Measurements from ENCODE around the gene FZR1. TPM values are rescaled to one million over a fixed set of nuclear protein-coding genes. Genes with fewer than 3 reads are reported as not detected.

The FZR1 gene
- total RNA-seq, 4 donors from 2014 or later, result 18.6 to 31.8 (median 25.7) TPM

DNA sequence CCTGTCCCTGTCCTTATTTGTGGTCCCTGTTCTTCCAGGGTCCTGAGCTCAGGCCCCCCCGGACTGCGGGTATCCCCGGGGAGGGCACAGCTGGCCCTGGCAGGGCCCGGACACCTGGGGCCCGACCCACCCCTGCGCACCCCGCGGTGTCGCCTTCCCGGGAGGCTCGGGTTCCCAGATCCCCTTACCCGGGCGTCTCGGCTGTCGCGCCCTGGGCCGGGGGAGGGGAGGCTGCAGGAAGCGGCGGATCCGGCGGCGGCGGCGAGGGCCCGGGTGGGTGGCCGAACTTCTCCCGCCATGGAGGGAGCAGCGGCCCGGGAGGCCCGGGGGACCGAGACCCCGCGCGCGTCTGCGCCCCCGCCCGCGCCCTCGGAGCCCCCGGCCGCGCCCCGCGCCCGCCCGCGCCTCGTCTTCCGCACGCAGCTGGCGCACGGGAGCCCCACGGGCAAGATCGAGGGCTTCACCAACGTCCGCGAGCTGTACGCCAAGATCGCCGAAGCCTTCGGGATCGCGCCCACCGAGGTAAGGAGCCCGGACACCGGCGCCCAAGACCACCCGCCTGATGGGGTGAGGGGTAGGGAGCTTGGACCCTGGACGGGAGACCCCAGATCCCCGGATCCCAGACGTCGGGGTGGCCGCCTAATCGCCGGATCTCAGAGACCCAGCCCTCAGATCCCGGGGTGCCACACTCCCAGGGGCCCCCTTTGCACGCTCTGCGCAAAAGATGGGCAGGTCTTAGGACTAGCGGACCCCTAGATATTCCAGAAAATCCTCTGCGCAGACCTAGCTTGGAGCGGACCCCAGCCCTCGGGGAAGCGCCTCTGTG lies 79.4 kb downstream of the FZR1 start, which contains the start of gene GIPC3:
Gene GIPC3, plus strand, starts transcription at position 178 of the 826 bp plus-strand sequence. Its CDS starts 120 bp downstream, at position 298.
- TF ChIP-seq POLR2A (IDR thresholded peaks at IDR 0.05) (no peak), CTCF (IDR thresholded peaks at IDR 0.05) (no peak), EP300 (IDR thresholded peaks at IDR 0.05) (no peak)
- no peak for DNase-seq (ENCODE audit: low spot score in 2 of 2)
- no peaks in the 10 kb centered on the region for H3K9me3 ChIP-seq
- WGBS, 2 donors, result 3 to 6% methylated on average over 20 to 40 of the region's 84 CpGs
- no peaks in the 10 kb centered on the region for H3K36me3 ChIP-seq
- H3K27ac ChIP-seq, result peak within 1 kb of the TSS in 1 of 4 donors; percentile 3
- peaks cover 0 to 16% (median 3%) of the 10 kb centered on the region in 4 donors for H3K4me1 ChIP-seq
- peak within 1 kb of the TSS; percentile 19 to 49 (median 32) for H3K4me3 ChIP-seq
- H3K27me3 ChIP-seq, result peaks cover 0 to 23% of the 10 kb centered on the region in 2 donors

DNA sequence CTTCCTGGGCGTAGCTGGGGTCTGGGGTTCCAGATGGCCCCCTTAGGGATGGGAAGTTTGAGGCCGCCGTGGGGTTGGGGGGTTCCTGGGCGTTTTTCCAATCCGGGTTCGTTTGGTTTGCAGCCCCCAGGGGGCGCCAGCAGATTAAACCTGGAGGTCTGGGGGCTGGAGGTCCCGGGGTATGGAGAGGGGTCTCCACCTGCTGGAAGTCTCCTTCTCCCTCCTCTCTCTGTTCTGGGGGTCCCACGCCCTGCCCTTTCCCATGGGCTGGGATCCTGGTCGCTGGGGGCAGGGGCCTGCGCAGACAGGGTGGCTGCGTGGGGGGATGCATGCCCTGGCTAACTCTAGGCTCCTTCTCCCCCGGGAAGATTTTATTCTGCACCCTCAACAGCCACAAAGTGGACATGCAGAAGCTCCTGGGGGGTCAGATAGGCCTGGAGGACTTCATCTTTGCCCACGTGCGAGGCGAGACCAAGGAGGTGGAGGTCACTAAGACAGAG lies 80.1 kb downstream of the FZR1 start:
- WGBS, 2 donors, result 35 to 54% methylated on average over 9 to 10 of the region's 16 CpGs
- DNase-seq (ENCODE audit: low spot score in 2 of 2), result no peak
- TF ChIP-seq EP300 (IDR thresholded peaks at IDR 0.05), result no peak
- TF ChIP-seq CTCF (IDR thresholded peaks at IDR 0.05), result peak; percentile 34 to 66 (median 49)
- Histone ChIP-seq H3K4me1 (peaks cover 0 to 14% (median 3%) of the 10 kb centered on the region in 4 donors), H3K4me3 (peak overlapping the region; percentile 19 to 49 (median 32)), H3K9me3 (no peaks in the 10 kb centered on the region), H3K27ac (peak overlapping the region in 1 of 4 donors; percentile 3), H3K27me3 (peaks cover 0 to 23% of the 10 kb centered on the region in 2 donors), H3K36me3 (no peaks in the 10 kb centered on the region)

DNA sequence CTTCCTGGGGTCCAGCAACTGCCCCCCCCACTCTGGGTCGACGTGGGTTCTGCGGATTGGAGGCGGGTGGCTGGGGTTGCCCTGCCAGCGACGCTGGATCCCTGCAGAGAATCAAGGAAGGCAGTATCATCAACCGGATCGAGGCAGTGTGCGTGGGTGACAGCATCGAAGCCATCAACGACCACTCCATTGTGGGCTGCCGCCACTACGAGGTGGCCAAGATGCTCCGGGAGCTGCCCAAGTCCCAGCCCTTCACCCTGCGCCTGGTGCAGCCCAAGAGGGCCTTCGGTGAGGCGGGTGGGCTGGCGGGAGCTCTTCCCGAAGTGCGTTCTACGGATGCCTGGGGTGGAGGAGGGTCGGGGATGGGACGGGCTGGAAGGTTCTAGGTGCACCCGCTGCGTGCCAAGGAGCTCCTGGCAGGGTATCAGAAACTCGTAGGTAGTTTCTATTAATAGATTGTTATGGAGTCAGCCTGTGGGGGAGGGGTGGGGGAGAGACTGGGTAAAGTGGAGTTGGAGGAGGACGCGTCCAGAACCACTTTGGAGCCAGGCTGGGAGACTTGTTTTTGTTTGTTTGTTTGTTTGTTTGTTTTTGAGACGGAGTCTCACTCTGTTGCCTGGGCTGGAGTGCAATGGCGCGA lies 80.7 kb downstream of the FZR1 start:
- H3K9me3 ChIP-seq, result no peaks in the 10 kb centered on the region
- WGBS, 2 donors, result 69 to 73% methylated on average over 19 to 31 of the region's 31 CpGs
- no peak for DNase-seq (ENCODE audit: low spot score in 2 of 2)
- H3K36me3 ChIP-seq, result no peaks in the 10 kb centered on the region
- no peak overlapping the region for H3K27ac ChIP-seq
- no peak for TF ChIP-seq CTCF (IDR thresholded peaks at IDR 0.05)
- no peak for TF ChIP-seq EP300 (IDR thresholded peaks at IDR 0.05)
- TF ChIP-seq POLR2A (IDR thresholded peaks at IDR 0.05), result no peak
- H3K4me1 ChIP-seq, result peaks cover 0 to 14% (median 3%) of the 10 kb centered on the region in 4 donors
- H3K4me3 ChIP-seq, result no peak overlapping the region
- peaks cover 0 to 23% of the 10 kb centered on the region in 2 donors for H3K27me3 ChIP-seq

Small RNA genes within 50 kb of the gene (small RNA-seq; reads per million reads assigned to genes)
- gene AC005786.1, result not detected
- gene RF00212, result not detected

Other genes starting within 250 kb of the FZR1 start
- 100 to 1,000 TPM; 138 to 200 (median 160) TPM for gene NFIC, start 139.7 kb upstream of the FZR1 start, total RNA-seq
- not detected for gene SMIM24, start 25.8 kb upstream of the FZR1 start, total RNA-seq
- not detected for gene SMIM44, start 22.9 kb upstream of the FZR1 start, total RNA-seq
- 10 to 100 TPM; 19.7 to 30.3 (median 23.0) TPM for gene DOHH, start 5.6 kb upstream of the FZR1 start, total RNA-seq
- gene TEKTIP1, start 32.9 kb downstream of the FZR1 start, total RNA-seq, result 1 to 10 TPM in 1 of 4 donors, not detected in 3; 2.4 TPM
- 100 to 1,000 TPM in 1 of 4 donors, 10 to 100 TPM in 3; 45.7 to 108 (median 62.8) TPM for gene MFSD12, start 51.3 kb downstream of the FZR1 start, total RNA-seq
- 100 to 1,000 TPM in 3 of 4 donors, 10 to 100 TPM in 1; 94.0 to 181 (median 153) TPM for gene HMG20B, start 66.6 kb downstream of the FZR1 start, total RNA-seq
- gene GIPC3, start 79.2 kb downstream of the FZR1 start, total RNA-seq, result 1 to 10 TPM in 2 of 4 donors, under 1 TPM in 2; 0.21 to 2.4 (median 1.1) TPM
- 10 to 100 TPM in 1 of 4 donors, 1 to 10 TPM in 3; 4.4 to 11.4 (median 7.2) TPM for gene TBXA2R, start 100.6 kb downstream of the FZR1 start, total RNA-seq
- gene CACTIN, start 120.5 kb downstream of the FZR1 start, total RNA-seq, result 10 to 100 TPM; 22.9 to 59.1 (median 42.7) TPM
- 10 to 100 TPM; 23.0 to 37.2 (median 24.9) TPM for gene PIP5K1C, start 194.2 kb downstream of the FZR1 start, total RNA-seq
- under 1 TPM in 3 of 4 donors, not detected in 1; 0.21 to 0.90 (median 0.22) TPM for gene TJP3, start 202.1 kb downstream of the FZR1 start, total RNA-seq